Activated CD8-positive, alpha-beta T cell treated with anti-CD3 and anti-CD28 coated beads for 36 hours (primary cell): ENCODE data around the gene H2AZ2. TPM values are rescaled to one million over a fixed set of nuclear protein-coding genes. Genes with fewer than 3 reads are reported as not detected.
A peak's percentile ranks its signal among the peaks of the same experiment; 100 is the strongest.

Experiments used
- ATAC-seq: fragments of 200-7000 bp; cut with Tn5 transposase; one replicate; pipeline ENCODE4 v1.10.0; 2021; ENCODE audit warnings: mild to moderate bottlenecking, moderate library complexity
- CTCF ChIA-PET: fragments of 350-600 bp; sonication (Branson Sonifier 250); formaldehyde crosslinking; loops from one replicate; lab custom pipeline; 2021; ENCODE audit warnings: antibody characterized with exemption; lab: Charles Lee
- POLR2A ChIA-PET: fragments of 350-600 bp; sonication (Branson Sonifier 250); formaldehyde crosslinking; loops from one replicate; lab custom pipeline; 2021; ENCODE audit warnings: antibody characterized with exemption; lab: Charles Lee
- DNase-seq: peaks from one replicate; pipeline ENCODE4 v3.0.0-alpha.2; 2020
- H3K27ac Mint-ChIP-seq: one replicate; pipeline ENCODE4 v1.8.0; 2021; ENCODE audit warnings: mild to moderate bottlenecking, mixed read lengths
- H3K27me3 Mint-ChIP-seq: one replicate; pipeline ENCODE4 v1.8.0; 2021; ENCODE audit warnings: mixed read lengths
- H3K36me3 Mint-ChIP-seq: one replicate; pipeline ENCODE4 v1.8.0; 2021; ENCODE audit warnings: low read depth, mixed read lengths
- H3K4me1 Mint-ChIP-seq: one replicate; pipeline ENCODE4 v1.8.0; 2021; ENCODE audit warnings: low read depth, mixed read lengths
- H3K4me3 Mint-ChIP-seq: one replicate; pipeline ENCODE4 v1.8.0; 2021; ENCODE audit warnings: mild to moderate bottlenecking, moderate library complexity, mixed read lengths
- H3K9me3 Mint-ChIP-seq: one replicate; pipeline ENCODE4 v1.8.0; 2021; ENCODE audit warnings: mixed read lengths
- CTCF ChIP-seq: fragments of 200-600 bp; IDR thresholded peaks from one replicate; pipeline ENCODE4 v1.8.0; 2022; ENCODE audit warnings: antibody characterized with exemption, mild to moderate bottlenecking
- intact Hi-C: fragments of 100-400 bp; cut with micrococcal nuclease; formaldehyde crosslinking; loops from one replicate; pipeline ENCODE4 v1.10.0; 2022
- total RNA-seq, 2 experiments: library from RNA; stranded (reverse); gene quantifications; one replicate each; pipeline ENCODE4 v1.2.3, GENCODE V29; 2021

Gene H2AZ2
- total RNA-seq, 2 experiments from 2014 or later: 242 to 271 TPM

GRCh38 chr7:44797329-44798258 is 50.3 kb downstream of the H2AZ2 start:
- Mint-ChIP-seq H3K27ac (peak overlapping the region; percentile 99), H3K4me1 (peaks cover 29% of the 10 kb centered on the region), H3K27me3 (no peaks in the 10 kb centered on the region), H3K36me3 (peaks cover 57% of the 10 kb centered on the region), H3K4me3 (peak overlapping the region; percentile 92), H3K9me3 (no peaks in the 10 kb centered on the region)
- ChIA-PET POLR2A (interaction anchor here (0.5 to 2.8 kb wide), 40 partner anchors 8 to 753 kb away, joined by 3 to 28 read pairs (median 4); partner anchors contain the start of genes DBNL, H2AZ2, MYO1G and PURB), CTCF (interaction anchor here (0.6 to 1.8 kb wide), 8 partner anchors 48 to 1177 kb away, joined by 3 to 13 read pairs (median 4); partner anchors contain the start of gene H2AZ2)
- peak; percentile 30 for TF ChIP-seq CTCF
- DNase-seq (peak; percentile 91), ATAC-seq (peak; percentile 63)
- intact Hi-C loops: loop anchor here (2.0 kb wide), 1 partner anchor 49 kb away; no protein-coding TSS in a partner anchor

GRCh38 chr7:44796504-44797328 is 51.2 kb downstream of the H2AZ2 start, which contains the start of gene PPIA:
Gene PPIA, plus strand, starts transcription at chr7:44796681. Its CDS starts 44 bp downstream, at chr7:44796725.
- TF ChIP-seq CTCF: no peak
- H3K36me3 Mint-ChIP-seq: peaks cover 49% of the 10 kb centered on the region
- H3K27ac Mint-ChIP-seq: peak within 1 kb of the TSS; percentile 99
- DNase-seq (peak; percentile 97), ATAC-seq (peak; percentile 90)
- intact Hi-C loops: no loop called here
- peaks cover 27% of the 10 kb centered on the region for H3K4me1 Mint-ChIP-seq
- CTCF ChIA-PET: interaction anchor here (1.5 kb wide), 1 partner anchor 61 kb away, joined by 3 read pairs; no protein-coding TSS in a partner anchor
- H3K4me3 Mint-ChIP-seq: peak within 1 kb of the TSS; percentile 92
- POLR2A ChIA-PET: interaction anchor here (0.5 to 2.8 kb wide), 18 partner anchors 9 to 752 kb away, joined by 3 to 28 read pairs (median 6); partner anchors contain the start of genes DBNL, H2AZ2, PURB and TMED4
- no peaks in the 10 kb centered on the region for H3K27me3 Mint-ChIP-seq
- no peaks in the 10 kb centered on the region for H3K9me3 Mint-ChIP-seq

GRCh38 chr7:44796034-44796503 is 51.8 kb downstream of the H2AZ2 start:
- ATAC-seq (peak; percentile 34), DNase-seq (no peak)
- H3K36me3 Mint-ChIP-seq: peaks cover 43% of the 10 kb centered on the region
- H3K27ac Mint-ChIP-seq: peak overlapping the region; percentile 99
- TF ChIP-seq CTCF: no peak
- ChIA-PET CTCF (no interaction called here), POLR2A (interaction anchor here (1.0 to 1.8 kb wide), 4 partner anchors 8 to 51 kb away, joined by 3 to 6 read pairs (median 4); no protein-coding TSS in a partner anchor)
- intact Hi-C loops: no loop called here
- H3K27me3 Mint-ChIP-seq: no peaks in the 10 kb centered on the region
- peak overlapping the region; percentile 92 for H3K4me3 Mint-ChIP-seq
- H3K9me3 Mint-ChIP-seq: no peaks in the 10 kb centered on the region
- peaks cover 21% of the 10 kb centered on the region for H3K4me1 Mint-ChIP-seq

- Mint-ChIP-seq H3K27ac (no peak overlapping the region), H3K9me3 (no peaks in the 10 kb centered on the region), H3K36me3 (peaks cover 26% of the 10 kb centered on the region), H3K27me3 (no peaks in the 10 kb centered on the region), H3K4me1 (peaks cover 7% of the 10 kb centered on the region), H3K4me3 (no peak overlapping the region)
- CTCF ChIA-PET: no interaction called here
- DNase-seq: no peak
- no peak for TF ChIP-seq CTCF
- intact Hi-C loops: no loop called here
- POLR2A ChIA-PET: interaction anchor here (1.1 to 1.8 kb wide), 3 partner anchors 45 to 303 kb away, joined by 3 to 6 read pairs (median 4); no protein-coding TSS in a partner anchor
- no peak for ATAC-seq
These were observed 53.6 kb downstream of the H2AZ2 start for GRCh38 chr7:44794331-44794730.
